NCI-H146 treated with DMSO at 0.1 percent for 48 hours (cell line): ENCODE measurements around the gene COL6A5.
"Not testable (repeated sequence)": the region's sequence is repeated elsewhere in the genome, so short reads cannot be mapped to it uniquely, and the experiment has no call there.

ENCODE experiments used
- DNase-seq: peaks from one replicate; lab custom pipeline; 2025; ENCODE audit not compliant: unreplicated experiment; lab: John Stamatoyannopoulos, UW

Gene COL6A5

DNA sequence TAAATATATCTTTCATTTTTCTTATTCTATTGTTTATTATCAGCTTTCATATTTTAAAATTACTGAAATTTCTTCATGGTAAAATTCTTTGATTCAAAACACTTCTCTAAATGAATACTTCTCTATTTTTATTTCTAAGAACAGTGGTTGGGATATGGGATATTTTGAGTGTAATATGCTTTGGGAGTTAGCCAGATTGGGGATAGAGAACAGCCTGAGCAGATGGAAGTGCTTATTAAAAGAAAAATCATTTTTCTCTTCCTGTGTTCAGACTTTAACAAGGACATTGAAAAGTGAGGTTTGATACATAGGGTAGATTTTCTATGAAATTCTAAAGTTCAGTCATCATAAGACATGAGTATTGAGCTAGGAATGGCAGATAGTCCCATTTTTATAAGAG is 84.8 kb downstream of the COL6A5 start:
- DNase-seq, result no peak

DNA sequence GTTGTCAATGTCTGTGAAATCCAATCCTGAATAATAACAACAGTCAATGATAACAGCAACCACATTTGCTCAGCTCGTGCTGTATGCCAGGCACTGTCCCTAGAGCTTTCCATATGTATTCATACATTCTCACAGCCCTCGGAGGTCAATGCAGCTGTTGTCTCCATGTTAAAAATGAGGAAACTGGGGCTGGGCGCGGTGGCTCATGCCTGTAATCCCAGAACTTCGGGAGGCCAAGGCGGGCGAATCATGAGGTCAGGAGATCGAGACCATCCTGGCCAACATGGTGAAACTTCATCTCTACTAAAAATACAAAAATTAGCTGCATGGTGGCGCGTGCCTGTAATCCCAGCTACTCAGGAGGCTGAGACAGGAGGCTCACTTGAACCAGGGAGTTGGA is 86.6 kb downstream of the COL6A5 start:
- not testable (repeated sequence) for DNase-seq

DNA sequence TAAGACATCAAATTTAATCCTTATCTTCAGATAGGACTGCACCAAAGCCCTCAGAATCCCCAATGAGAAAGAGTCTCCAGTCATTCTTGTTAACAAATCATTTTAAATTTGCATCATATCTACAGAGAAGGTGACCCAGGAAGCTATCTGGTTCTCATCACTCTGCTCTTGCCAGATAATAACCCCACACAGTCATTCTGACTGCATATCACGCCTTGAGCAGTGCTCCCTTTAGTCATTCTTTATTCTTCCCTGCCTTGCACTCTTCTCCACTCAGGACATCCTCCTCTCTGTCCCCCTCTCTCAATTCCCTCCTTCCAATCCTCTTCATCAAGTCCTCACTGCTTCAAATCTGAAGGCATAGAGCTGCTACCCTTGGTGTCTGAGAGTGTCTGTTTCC is 87.8 kb downstream of the COL6A5 start:
- no peak for DNase-seq

DNA sequence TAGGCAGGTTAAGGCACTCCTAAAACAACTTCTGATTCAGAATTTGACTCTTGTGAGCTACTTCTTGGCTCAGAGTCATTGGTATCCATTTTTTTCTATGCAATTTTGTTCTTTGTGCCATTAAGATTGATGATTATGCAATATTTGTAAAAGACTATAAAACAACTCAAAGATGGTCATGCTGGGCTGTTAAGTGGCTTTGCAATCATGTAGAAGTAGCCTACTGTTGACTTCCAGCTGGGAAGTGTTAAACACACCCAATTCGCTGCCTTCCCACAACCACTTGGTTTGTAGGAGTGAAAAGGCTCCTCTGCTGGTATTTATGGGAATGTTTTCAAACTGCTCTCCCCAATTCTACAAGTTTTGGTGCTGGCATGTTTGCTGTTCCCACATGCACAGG is 96.8 kb downstream of the COL6A5 start:
- no peak for DNase-seq

DNA sequence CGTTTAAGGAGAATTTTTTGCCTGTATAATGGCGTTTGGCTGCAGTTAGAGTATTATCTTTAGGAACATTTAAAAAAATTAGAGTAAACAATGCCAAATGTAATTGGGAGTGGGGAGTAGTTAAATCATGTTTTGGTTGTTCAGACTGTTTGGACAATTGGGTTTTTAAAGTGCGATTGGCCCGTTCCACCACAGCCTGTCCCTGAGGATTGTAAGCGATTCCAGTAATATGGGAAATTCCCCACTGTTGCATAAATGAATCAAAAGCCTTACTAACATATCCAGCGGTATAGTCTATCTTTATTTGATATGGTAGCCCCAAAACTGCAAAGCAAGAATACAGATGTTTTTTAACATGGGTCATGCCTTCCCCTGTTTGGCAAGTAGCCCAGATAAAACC is 101.4 kb downstream of the COL6A5 start:
- DNase-seq, result not testable (repeated sequence)

DNA sequence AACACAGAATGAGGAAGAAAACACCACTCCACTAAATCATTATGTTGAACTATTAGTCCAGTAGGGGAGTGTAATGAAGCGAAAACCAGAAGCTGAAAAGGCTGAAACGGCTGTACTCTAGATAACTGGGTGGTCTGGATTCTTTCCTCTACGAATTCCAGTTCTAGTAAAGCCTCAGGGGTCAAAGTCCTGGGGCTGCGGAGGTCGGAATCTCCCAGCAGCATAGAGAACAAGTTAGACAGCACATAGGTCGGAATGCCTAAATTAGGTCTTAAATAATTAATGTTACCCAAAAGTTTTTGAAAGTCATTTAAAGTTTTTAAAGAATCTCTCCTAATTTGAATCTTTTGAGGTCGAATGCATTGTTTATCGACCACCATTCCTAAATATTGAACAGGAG is 102.7 kb downstream of the COL6A5 start:
- DNase-seq, result not testable (repeated sequence)

DNA sequence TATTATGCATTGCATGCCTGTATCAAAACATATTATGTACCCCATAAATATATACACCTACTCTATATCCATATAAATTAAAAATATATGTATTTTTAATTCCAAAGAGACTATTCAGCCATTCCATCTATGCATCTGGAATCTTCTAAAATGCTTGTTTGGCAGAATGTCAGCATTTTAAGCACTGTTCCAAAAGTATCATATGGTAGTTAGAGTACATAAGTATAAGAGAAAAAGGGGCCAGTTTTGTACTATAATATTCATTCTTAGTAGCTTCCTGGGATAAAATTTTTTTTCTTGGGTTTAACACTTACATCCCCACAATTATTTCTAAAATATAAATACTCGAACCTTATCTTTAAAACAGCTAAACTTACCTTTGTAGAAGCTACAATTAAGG is 111.1 kb downstream of the COL6A5 start:
- no peak for DNase-seq

DNA sequence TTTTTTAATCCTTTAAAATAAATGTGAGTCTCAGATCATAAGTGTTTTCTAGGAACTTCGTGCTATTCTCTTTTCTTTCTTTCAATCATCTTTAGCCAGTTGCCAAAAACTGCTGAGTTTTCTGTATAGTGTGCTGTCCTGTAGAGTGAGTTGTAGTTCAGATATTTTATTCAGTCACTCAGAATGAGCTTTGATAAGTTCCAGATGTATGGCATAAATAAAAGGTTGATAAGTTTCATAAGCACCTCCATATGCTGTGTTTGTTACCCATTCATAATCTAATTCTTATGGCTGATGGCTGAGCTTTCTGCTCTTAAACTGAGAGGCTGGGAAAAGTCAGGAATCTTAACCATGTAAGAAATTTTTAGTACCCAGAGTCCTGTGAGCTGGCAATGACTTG is 112.2 kb downstream of the COL6A5 start:
- no peak for DNase-seq

DNA sequence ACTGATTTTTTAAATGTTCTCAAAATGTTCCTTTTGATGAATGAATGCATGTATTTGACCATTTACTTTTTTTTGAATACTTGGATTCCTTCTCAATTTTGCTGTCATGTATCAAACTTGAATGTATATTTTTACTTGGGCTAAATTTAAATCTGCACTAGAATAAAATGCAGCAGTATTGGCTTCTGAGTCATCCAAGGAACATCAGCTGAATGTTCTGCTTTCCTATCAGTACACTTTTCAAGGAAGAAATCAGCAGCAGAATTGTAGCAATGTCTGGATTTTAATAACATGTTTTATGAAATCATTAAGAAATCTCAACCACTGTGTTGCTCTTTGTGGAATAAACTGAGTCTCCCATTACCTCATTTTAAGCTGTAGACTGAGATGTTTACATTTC is 114.5 kb downstream of the COL6A5 start:
- no peak for DNase-seq

DNA sequence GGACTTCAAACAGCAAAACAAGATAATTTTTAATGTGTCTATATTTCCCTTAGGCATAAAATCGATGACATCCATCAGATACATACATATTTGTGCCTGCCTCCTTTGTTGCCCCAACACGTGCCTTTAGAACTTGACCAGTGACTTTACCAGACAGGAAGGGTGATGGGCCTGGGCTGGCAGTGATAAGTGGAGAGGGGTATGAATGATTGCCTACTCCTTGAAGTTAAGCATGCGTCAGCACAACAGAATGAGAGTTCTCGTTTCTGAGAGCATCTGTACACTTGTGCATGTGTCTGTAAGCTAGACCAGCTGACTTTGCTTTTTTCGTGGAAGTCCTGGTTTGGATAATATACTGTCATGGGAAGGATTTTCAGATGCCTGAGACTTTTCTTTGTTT is 116.6 kb downstream of the COL6A5 start:
- no peak for DNase-seq

DNA sequence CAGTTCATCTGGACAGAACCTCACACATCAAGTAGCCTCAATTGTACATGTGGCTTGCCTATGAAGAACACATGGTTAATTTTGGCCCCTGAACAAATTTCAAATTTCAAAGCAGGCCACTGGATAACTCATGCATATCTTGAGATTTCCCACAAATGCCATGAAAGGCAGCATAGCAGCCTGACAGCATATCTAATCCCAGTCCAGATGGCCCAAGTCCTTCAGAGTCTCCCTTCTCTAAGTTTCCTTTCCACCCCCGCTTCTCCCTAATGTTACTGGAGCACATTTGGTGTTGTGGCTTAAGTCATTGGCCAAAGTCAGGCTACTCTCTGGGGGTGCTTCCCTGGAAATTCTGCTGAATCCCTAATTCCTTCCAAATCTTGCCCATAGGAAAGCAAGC is 117.7 kb downstream of the COL6A5 start:
- DNase-seq, result no peak

DNA sequence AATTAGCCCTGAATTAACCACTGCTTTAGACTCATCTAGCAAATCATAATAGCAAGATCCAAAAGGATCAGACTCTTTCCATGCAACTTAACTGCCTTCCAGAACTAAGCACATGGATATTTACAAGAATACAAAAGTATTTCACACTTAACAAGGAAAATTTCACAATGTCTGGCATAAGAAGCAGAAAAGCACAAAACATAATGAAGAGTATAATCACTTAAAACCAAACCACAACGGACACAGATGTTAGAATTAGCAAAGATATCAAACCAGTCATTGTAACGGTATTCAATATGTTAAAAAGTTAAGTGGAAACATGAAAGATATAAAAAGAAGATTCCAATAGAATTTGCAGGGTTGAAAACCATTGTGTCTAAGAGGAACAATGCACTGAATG is 120.0 kb downstream of the COL6A5 start:
- DNase-seq, result no peak

DNA sequence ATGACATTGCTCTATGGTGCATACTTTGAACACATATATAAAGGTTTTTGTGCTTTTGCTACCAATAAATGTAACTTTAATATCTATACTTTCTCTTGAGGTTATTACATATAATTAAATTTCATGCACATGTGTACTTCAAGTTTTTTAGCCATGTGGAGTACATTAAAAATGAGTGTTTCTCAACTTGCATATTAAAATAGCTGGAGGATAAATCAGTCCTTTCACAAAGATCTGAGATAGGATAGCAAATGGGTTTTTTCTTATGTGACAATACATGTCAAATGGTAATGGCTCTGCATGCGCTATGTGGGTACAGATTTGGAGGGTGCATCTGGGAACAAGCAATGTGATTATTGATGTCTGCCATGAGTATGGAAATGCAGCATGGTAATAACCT is 122.8 kb downstream of the COL6A5 start:
- DNase-seq, result no peak

DNA sequence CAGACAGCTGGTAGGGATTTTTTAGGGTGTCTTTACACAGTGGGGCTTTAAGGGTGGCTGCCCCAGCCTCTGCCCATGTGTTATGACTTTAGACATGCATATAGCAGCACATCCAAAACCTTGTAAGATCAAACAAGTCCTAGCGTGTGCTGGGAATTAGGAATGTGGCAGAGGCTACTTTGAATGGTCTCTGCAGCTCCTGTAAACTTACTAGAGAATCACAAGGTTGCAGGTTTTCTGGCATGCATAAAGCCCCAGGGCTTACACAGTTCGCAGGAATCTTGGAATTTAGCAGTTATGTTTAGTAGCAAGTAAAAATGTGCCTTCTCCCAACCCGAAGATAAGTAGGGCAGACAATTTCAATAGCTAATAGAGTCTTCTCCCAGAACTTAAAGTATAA is 124.7 kb downstream of the COL6A5 start:
- no peak for DNase-seq

DNA sequence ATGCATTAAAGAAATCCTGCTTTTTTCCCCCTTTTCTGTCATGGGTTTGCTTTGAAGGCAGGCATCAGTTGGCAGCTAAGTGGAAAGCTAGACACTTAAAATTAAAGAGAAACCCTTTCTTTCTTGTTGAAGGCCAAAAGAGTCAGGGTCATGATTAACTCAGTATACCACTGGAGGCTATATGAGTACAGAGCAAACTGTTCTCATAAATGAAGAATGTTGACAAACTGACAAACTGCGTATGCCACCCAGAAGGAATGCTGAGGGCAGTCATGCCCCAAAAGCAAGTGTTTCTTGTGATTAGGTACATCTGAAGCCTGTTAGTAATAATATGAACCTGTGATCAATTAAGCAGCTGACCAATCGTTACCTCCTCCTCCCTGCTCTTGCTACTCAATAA is 127.9 kb downstream of the COL6A5 start:
- DNase-seq, result no peak

DNA sequence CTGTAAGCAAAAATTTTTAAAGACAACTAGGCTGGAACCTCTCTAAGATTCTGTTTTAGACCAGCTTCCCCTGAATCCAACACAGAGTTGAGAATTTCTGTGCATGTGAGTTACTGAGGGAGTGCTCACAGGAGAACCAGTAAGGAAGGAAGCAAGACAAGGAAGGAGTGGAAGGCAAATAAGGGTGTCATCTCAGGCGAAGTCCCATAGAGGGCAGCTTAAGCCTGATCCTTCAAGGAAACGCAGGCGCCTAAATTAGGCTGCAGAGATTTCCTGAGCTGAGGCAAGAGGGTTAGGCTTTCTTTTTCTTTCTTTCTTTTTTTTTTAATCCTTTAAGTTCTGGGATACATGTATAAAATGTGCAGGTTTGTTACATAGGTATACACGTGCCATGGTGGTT is 135.3 kb downstream of the COL6A5 start:
- DNase-seq, result no peak

DNA sequence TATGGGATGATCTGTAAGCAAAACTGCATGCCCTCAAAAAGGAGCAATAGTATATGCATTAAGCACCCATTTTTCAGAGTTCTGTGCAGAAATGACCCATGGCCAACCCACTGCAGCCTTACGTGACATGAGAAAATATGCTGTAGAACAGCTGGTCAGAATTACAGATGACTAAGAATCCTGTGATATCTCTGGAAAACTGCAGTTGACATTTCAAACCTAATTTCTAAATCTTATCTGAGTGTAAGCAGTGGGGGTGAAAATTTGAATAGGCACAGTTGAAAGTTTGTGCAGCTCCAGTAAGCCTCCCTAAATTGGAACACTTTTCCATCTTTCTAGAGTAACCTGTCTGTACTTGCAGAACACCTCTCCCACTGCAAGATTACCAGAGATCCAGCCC is 142.8 kb downstream of the COL6A5 start:
- no peak for DNase-seq

DNA sequence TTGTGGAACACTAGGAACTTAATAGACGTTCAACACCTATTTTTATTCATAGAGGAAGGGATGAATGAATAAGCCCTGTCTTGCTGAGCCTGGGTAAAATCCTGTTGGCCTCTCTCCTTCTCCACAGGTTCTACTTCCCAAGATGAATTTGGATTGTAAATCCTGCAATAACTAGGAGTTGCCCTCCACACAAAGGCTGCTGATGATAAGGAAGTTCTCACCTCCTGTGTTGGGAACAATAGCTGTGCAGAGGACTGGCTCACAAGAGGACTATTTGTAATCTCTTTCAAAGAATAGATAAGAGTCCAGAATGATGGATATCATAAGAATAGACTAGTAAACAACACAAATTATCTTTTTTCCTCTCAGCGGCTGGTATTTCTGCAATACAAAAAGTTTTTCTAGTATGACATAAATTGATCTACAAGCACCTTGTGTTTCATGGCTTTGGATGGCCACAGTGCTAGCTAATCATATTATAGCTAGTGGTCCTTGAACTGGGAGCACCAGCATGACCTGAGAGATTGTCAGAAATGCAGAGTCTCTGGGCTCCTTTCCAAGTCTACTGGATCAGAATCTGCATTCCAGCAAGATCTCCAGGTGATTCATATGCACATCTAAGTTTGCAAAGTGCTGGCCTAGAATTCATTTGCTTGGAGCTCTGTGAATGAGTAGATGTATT is 143.4 kb downstream of the COL6A5 start:
- no peak for DNase-seq

DNA sequence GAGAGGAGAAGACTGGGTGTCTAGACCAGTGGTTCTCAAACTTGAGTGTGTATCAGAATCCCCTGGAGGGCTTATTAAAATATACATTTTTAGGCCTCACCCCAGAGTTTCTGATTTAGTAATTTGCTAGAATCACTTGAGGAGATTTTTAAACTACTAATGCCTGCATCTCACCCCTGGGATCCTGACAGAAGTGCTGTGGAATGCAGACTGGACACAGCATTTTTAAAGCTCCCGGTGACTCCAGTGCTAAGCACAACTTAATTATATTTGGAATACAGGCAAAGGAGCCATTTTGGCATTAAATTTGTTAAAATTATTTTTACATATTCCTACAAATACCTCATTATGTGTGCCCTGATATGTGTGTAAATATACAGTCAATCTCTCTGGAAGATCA is 144.8 kb downstream of the COL6A5 start:
- no peak for DNase-seq

DNA sequence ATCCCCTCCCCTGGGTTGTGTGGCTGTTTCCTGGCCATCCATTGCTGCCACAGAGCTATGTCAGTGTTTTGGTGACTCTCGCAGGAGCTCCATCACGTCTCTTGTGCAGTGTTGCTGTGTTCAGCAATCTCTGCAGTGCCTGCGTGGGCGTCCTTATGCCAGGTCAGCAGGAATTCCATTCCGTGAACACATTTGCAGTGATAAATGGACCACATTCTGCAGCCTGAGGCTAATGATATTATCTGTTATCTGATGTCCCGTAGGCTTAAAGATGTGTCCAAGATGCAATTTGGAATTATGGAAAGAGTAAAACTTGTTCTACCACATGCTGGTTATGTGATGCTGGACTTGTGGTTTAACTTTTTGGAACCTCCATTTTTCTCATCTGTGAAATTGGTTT is 146.0 kb downstream of the COL6A5 start:
- DNase-seq, result no peak

DNA sequence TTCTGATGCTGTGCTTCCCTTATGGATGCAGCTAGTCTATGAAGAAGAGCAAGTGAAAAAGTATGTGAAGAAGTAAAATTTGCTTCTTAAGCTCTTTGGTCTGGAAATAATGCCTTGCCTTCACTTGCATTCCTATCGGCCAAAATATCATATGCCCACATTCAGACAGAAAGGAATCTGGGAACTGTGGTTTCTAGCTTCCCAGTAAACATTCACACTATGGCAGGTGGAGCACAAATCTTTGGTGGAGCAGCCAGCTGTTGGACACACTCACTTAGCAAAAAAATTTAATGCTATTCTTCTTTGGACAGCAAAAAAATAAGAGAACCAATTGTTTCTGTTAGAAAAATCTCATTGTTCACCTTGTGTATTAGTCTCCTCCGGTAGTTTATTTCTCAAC is 159.2 kb downstream of the COL6A5 start:
- DNase-seq, result no peak

DNA sequence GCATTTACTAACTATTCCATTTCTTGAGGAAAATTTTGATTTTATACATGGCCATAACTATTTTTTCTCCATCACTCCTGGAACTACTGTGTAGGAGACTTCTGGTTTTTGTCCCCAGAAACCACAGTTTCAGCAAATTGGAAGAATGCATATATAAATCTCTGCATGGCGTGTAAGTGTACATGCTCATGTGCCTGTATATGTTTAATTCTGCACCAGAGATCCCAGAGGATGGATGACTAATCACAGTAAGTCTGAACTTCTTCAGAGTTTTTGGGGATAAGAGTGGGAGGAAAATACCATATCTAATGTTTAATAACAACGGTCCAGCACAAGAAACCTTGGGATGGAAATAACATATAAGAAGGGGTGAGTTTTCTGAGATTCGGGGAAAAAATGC is 160.6 kb downstream of the COL6A5 start:
- no peak for DNase-seq

DNA sequence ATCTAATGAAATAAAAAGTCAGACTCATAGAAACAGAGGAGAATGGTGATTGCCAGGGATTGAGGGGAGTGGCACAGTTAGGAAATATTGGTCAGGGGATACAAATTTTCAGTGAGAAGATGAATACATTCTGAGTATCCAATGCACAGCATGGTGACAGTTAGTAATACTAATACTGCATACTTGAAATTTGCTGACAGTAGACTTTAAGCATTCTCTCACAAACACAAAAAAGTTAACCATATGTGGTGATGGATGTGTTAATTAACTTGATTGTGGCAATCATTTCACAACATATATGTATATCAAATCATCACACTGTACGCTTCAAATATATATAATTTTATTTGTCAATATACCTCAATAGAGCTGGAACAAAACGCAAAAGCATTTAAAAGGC is 162.3 kb downstream of the COL6A5 start:
- no peak for DNase-seq

DNA sequence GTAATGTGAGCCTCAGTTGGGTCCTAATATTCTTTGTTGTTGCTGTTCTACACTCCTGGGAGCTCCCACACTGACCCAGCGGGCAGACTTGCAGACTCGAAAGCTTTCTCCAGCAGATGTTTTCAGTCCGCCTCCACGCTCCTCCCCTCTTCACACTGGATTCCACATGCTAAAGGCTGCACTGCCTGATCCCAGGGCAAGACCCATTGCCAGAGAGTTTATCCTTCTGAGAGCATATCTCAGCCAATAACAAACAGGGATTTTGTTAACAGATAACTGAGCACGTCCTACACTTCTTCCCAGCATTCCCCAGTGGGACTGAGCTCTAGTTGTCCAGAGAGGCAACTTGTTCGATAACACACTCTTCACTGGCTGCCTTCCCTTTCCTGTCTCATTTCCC is 163.5 kb downstream of the COL6A5 start:
- DNase-seq, result no peak
